Upper lobe of left lung (tissue), 6 donors: Measurements from ENCODE around the gene A3GALT2. TPM values are rescaled to one million over a fixed set of nuclear protein-coding genes. Genes with fewer than 3 reads are reported as not detected.
"Not testable (repeated sequence)": the region's sequence is repeated elsewhere in the genome, so short reads cannot be mapped to it uniquely, and the experiment has no call there.

Experiments
- ATAC-seq, 2 donors: fragments of 200-7000 bp; cut with Tn5 transposase; one replicate each; pipeline ENCODE4 v1.9.1; 2022; ENCODE audit warnings: mild to moderate bottlenecking in 2 of 2, moderate library complexity in 2 of 2; ENCODE audit not compliant: low FRiP score in 2 of 2
- DNase-seq, 2 donors: peaks; one replicate each; pipeline ENCODE4 v3.0.0-alpha.2; 2019 to 2020
- H3K27ac ChIP-seq, 4 donors: fragments of 200-600 bp; sonication (generic); one replicate each; pipeline ENCODE4 v1.5.1; 2016 to 2019
- H3K27me3 ChIP-seq, 4 donors: fragments of 200-600 bp; sonication (generic); one replicate each; pipeline ENCODE4 v1.5.1; 2017 to 2019
- H3K36me3 ChIP-seq, 4 donors: fragments of 200-600 bp; sonication (generic); one replicate each; pipeline ENCODE4 v1.5.1; 2016 to 2019
- H3K4me1 ChIP-seq, 4 donors: fragments of 200-600 bp; sonication (generic); one replicate each; pipeline ENCODE4 v1.5.1; 2018 to 2019
- H3K4me3 ChIP-seq, 4 donors: fragments of 200-600 bp; sonication (generic); one replicate each; pipeline ENCODE4 v1.5.1; 2017 to 2019; ENCODE audit warnings: mild to moderate bottlenecking in 2 of 4, moderate library complexity in 1 of 4
- H3K9me3 ChIP-seq, 4 donors: fragments of 200-600 bp; sonication (generic); one replicate each; pipeline ENCODE4 v1.5.1; 2018 to 2019
- CTCF ChIP-seq, 6 experiments: fragments of 450-650 bp in 4 of 6; fragments of 200-600 bp in 2 of 6; sonication (generic) in 2 of 6; IDR thresholded peaks; one replicate each; pipeline ENCODE4 v1.5.1; 2016 to 2019; ENCODE audit warnings: antibody characterized with exemption in 6 of 6
- EP300 ChIP-seq, 4 donors: sonication (generic); formaldehyde crosslinking; IDR thresholded peaks; one replicate each; pipeline ENCODE4 v1.5.1; 2017; ENCODE audit warnings: antibody characterized with exemption in 4 of 4, control low read depth in 2 of 4
- POLR2A ChIP-seq, 4 donors: fragments of 450-650 bp; IDR thresholded peaks; one replicate each; pipeline ENCODE4 v1.5.1; 2016 to 2017; ENCODE audit warnings: antibody characterized with exemption in 4 of 4, mild to moderate bottlenecking in 2 of 4
- POLR2AphosphoS5 ChIP-seq, 2 donors: sonication (generic); formaldehyde crosslinking; IDR thresholded peaks; one replicate each; pipeline ENCODE4 v1.5.1; 2017; ENCODE audit warnings: antibody characterized with exemption in 2 of 2
- WGBS, 2 donors: methylation state at CpG; one replicate each; pipeline ENCODE4 v1.1.5; 2017 to 2018; 5-methylcytosine and 5-hydroxymethylcytosine counted together
- total RNA-seq, 6 donors: library from RNA; depleted of rRNA in 4 of 6; stranded (reverse); fragments of >200 nt in 4 of 6; gene quantifications; one replicate each; pipeline versions ENCODE4 v1.1.0 to v1.2.1, GENCODE V29; 2016 to 2021
- donor health status: DM: no; HTN: no; CAD: no; lungs with moderate emphysema.
- donor health status: DM: no; HTN: yes; CAD: no; lungs with severe emphysema.

A3GALT2 gene
- total RNA-seq, 6 donors from 2014 or later: 0.79 to 0.91 TPM; not detected in 4

- 84 to 88% methylated on average over 6 of the region's 7 CpGs for WGBS, 2 donors
- Histone ChIP-seq H3K36me3 (no peaks in the 10 kb centered on the region), H3K9me3 (no peaks in the 10 kb centered on the region), H3K27me3 (peaks cover 0 to 4% (median 2%) of the 10 kb centered on the region in 4 donors), H3K4me1 (peaks cover 4 to 10% (median 4%) of the 10 kb centered on the region in 4 donors), H3K4me3 (no peak overlapping the region), H3K27ac (no peak overlapping the region)
- DNase-seq: no peak
- peak in 1 of 2 donors; percentile 61 for ATAC-seq
- TF ChIP-seq EP300 (IDR thresholded peaks at IDR 0.05) (no peak), POLR2AphosphoS5 (IDR thresholded peaks at IDR 0.05) (no peak), CTCF (IDR thresholded peaks at IDR 0.05) (no peak), POLR2A (IDR thresholded peaks at IDR 0.05) (no peak)
These were observed 9.0 kb downstream of the A3GALT2 start for GRCh38 chr1:33311706-33312412.

GRCh38 chr1:33310702-33311101, 10.2 kb downstream of the A3GALT2 start:
- no peak for ATAC-seq
- H3K27ac ChIP-seq: no peak overlapping the region
- no peak for DNase-seq
- TF ChIP-seq CTCF (IDR thresholded peaks at IDR 0.05): no peak
- TF ChIP-seq POLR2AphosphoS5 (IDR thresholded peaks at IDR 0.05): no peak
- TF ChIP-seq EP300 (IDR thresholded peaks at IDR 0.05): no peak
- no peak for TF ChIP-seq POLR2A (IDR thresholded peaks at IDR 0.05)
- H3K9me3 ChIP-seq: no peaks in the 10 kb centered on the region
- peaks cover 0 to 10% (median 5%) of the 10 kb centered on the region in 4 donors for H3K27me3 ChIP-seq
- no peak overlapping the region for H3K4me3 ChIP-seq
- 87 to 97% methylated on average over 5 to 7 of the region's 8 CpGs for WGBS, 2 donors
- no peaks in the 10 kb centered on the region for H3K36me3 ChIP-seq
- peaks cover 10 to 16% (median 12%) of the 10 kb centered on the region in 4 donors for H3K4me1 ChIP-seq

- 99% methylated on average over 24 of the region's 32 CpGs; no CpG with 5 or more reads in 1 of the 2 donors for WGBS, 2 donors
- not testable (repeated sequence) for H3K27ac ChIP-seq, H3K36me3 ChIP-seq, H3K4me3 ChIP-seq, DNase-seq, H3K27me3 ChIP-seq, H3K9me3 ChIP-seq, ATAC-seq
- H3K4me1 ChIP-seq: peaks cover 10 to 16% (median 12%) of the 10 kb centered on the region in 4 donors
These were observed 11.5 kb downstream of the A3GALT2 start for GRCh38 chr1:33309351-33309750.

GRCh38 chr1:33307494-33307864, 13.4 kb downstream of the A3GALT2 start:
- H3K27ac ChIP-seq: no peak overlapping the region
- no peak for DNase-seq
- no peak overlapping the region for H3K4me3 ChIP-seq
- ATAC-seq: no peak
- TF ChIP-seq CTCF (IDR thresholded peaks at IDR 0.05) (no peak), EP300 (IDR thresholded peaks at IDR 0.05) (no peak), POLR2AphosphoS5 (IDR thresholded peaks at IDR 0.05) (no peak), POLR2A (IDR thresholded peaks at IDR 0.05) (no peak)
- H3K27me3 ChIP-seq: peaks cover 0 to 10% (median 5%) of the 10 kb centered on the region in 4 donors
- H3K9me3 ChIP-seq: no peaks in the 10 kb centered on the region
- peaks cover 10 to 16% (median 13%) of the 10 kb centered on the region in 4 donors for H3K4me1 ChIP-seq
- no peaks in the 10 kb centered on the region for H3K36me3 ChIP-seq
- 52 to 77% methylated on average over 2 of the region's 5 CpGs for WGBS, 2 donors

GRCh38 chr1:33306653-33307493, 14.0 kb downstream of the A3GALT2 start:
- peak overlapping the region in 3 of 4 donors; percentile 6 to 38 (median 36) for H3K4me3 ChIP-seq
- 29 to 37% methylated on average over 18 to 77 of the region's 113 CpGs for WGBS, 2 donors
- no peaks in the 10 kb centered on the region for H3K36me3 ChIP-seq
- peaks cover 0 to 10% (median 5%) of the 10 kb centered on the region in 4 donors for H3K27me3 ChIP-seq
- H3K27ac ChIP-seq: no peak overlapping the region
- peaks cover 10 to 20% (median 18%) of the 10 kb centered on the region in 4 donors for H3K4me1 ChIP-seq
- peak; percentile 56 to 61 for ATAC-seq
- no peak for TF ChIP-seq CTCF (IDR thresholded peaks at IDR 0.05)
- peak; percentile 56 to 91 for DNase-seq
- H3K9me3 ChIP-seq: no peaks in the 10 kb centered on the region
